HG03108 (cell line): ENCODE measurements around the gene GRIN2D.
A peak's percentile ranks its signal among the peaks of the same experiment; 100 is the strongest.

Experiments
- ATAC-seq: cut with Tn5 transposase; IDR thresholded peaks from one replicate; pipeline ENCODE4 v1.9.1; 2021; ENCODE audit warnings: moderate library complexity; ENCODE audit not compliant: unreplicated experiment

Gene GRIN2D

GRCh38 chr19:48397263-48398101 lies 4.0 kb downstream of the GRIN2D start:
- no peak for ATAC-seq

GRCh38 chr19:48398102-48398374 lies 4.6 kb downstream of the GRIN2D start:
- no peak for ATAC-seq

DNA sequence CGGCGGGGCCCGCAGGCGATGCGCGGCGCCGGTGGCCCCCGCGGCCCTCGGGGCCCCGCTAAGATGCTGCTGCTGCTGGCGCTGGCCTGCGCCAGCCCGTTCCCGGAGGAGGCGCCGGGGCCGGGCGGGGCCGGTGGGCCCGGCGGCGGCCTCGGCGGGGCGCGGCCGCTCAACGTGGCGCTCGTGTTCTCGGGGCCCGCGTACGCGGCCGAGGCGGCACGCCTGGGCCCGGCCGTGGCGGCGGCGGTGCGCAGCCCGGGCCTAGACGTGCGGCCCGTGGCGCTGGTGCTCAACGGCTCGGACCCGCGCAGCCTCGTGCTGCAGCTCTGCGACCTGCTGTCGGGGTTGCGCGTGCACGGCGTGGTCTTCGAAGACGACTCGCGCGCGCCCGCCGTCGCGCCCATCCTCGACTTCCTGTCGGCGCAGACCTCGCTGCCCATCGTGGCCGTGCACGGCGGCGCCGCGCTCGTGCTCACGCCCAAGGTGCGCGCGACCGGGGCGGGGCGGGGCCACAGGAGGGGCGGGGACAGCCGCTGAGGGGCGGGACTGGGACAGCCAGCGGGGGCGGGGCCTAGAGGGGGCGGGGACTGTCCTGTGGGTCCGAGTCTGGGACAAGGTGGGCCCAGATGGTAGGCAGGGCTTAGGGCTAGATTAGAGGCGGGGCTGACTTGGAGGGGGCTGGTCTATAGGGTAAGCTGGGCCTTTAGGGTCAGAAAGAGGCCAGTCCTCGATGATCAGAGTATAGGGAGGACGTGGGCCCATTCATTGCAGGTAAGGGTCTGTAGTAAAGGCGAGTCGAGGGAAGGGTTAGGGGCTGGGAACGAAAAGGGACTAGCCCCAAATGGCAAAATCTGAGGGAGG lies 5.1 kb downstream of the GRIN2D start:
- ATAC-seq: peak; percentile 49

DNA sequence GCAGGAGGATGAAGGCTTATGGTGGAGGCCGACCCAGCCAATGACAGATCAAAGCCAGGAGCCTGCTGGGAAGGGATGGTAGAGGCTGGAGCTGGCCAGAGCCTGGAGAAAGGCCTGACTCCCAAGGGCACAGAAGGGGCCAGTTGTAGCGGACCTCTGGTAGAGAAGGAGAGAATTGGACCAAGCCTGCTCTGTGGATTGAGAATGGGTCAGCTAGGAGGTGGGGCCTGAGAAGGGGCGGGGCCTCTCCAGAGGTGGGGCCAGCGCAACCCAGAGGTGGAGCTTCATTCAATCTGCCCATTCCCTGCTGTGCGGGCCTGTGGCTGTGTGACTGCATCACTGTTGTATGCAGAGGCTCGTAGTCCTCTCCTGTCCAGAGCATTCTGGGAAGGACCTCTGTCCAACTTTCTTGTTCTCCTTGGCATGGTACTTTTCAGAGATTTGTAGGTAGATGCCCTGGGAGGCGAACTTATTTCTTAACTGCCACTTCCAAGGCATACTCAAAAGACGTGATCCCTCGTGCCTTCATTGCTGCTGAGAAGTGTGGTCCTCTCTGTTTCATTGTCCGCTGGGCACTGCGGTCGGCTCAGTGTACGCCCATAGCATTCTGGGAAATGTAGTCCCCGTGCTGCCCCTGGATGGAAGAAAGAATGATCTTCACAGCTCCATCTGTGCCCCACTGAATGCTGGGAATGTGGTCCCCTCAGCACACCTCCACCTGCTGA lies 6.7 kb downstream of the GRIN2D start:
- no peak for ATAC-seq

DNA sequence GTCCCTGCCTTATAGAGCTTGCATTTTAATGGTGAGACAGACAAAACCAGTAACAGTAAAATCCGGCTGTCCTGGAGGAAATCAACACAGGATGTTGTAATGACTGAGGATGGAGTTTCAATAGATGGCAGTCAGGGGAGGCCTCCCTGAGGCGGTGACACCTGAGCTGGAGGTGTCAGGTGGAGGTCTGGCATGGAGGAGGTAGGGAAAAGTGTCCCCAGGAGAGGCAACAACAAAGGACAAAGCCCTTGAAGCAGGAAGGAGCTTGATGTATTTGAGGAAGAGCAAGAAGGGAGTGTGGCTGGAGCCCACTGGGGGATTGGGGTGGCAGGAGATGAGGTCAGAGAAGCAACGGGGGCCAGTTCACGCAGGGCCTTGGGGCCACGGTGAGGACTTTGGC lies 7.8 kb downstream of the GRIN2D start:
- ATAC-seq: no peak

- ATAC-seq: peak; percentile 47
Observed at GRCh38 chr19:48403606-48404005, 10.1 kb downstream of the GRIN2D start.

DNA sequence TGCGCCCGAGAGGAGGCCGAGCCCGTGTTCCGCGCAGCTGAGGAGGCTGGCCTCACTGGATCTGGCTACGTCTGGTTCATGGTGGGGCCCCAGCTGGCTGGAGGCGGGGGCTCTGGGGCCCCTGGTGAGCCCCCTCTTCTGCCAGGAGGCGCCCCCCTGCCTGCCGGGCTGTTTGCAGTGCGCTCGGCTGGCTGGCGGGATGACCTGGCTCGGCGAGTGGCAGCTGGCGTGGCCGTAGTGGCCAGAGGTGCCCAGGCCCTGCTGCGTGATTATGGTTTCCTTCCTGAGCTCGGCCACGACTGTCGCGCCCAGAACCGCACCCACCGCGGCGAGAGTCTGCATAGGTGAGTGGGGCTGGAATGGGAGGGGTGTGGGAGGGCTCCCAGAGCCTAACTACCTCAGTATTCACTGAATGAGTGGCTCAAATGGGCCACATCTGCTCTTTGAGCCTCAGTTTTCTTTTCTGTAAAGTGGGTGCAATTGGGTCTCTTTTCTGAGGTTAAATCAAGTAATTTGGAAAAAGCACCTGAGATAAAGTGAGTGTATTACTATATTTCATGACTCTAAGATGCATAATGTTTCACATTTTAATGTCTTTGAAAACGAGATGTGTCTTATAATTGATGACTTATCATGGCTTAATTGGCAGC lies 11.7 kb downstream of the GRIN2D start:
- no peak for ATAC-seq

DNA sequence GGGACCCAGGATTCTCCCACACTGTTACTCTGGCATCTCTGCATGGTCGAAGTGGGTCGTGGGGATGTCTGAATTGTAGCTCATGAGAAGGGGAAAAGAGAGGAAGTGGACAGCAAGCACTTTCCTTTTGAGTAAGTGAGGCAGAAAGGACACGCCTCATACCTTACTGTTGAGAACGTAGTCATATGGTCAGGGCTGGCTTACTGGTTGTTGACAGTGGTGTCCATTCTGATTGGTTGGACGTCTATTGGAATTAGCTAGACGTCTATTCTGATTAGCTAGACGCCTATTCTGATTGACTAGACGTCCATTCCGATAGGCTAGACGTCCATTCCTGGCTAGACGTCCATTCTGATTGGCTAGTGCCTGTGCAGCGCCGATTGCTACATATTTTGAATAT lies 12.4 kb downstream of the GRIN2D start:
- ATAC-seq: no peak

DNA sequence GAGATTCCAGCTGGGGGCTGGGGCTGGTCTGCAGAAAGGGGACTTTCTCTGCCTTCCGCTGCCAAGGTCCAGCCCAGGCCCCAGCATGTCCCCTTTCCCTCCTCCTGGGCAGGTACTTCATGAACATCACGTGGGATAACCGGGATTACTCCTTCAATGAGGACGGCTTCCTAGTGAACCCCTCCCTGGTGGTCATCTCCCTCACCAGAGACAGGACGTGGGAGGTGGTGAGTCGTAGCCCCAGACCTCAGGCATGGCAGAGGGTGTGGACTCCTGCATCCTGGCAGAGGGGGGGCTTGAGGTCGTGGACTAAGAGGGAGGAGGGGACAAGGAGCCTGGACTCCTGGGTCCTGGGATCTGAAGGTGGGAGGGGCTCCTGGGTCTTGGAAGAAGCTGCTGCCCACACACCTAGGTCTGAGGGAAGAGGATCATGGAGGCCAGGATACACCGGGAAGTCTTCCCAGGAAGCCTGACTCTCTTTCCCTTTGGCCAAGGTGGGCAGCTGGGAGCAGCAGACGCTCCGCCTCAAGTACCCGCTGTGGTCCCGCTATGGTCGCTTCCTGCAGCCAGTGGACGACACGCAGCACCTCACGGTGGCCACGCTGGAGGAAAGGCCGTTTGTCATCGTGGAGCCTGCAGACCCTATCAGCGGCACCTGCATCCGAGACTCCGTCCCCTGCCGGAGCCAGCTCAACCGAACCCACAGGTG lies 20.6 kb downstream of the GRIN2D start:
- ATAC-seq: no peak

- no peak for ATAC-seq
Observed at GRCh38 chr19:48415395-48415794, 21.9 kb downstream of the GRIN2D start.

- no peak for ATAC-seq
Observed at GRCh38 chr19:48415806-48416221, 22.3 kb downstream of the GRIN2D start.

GRCh38 chr19:48417421-48417820 lies 24.0 kb downstream of the GRIN2D start:
- no peak for ATAC-seq

- no peak for ATAC-seq
Observed at GRCh38 chr19:48418317-48419064, 25.0 kb downstream of the GRIN2D start.

GRCh38 chr19:48419158-48419920 lies 25.9 kb downstream of the GRIN2D start:
- ATAC-seq: peak; percentile 58

- no peak for ATAC-seq
Observed at GRCh38 chr19:48421548-48421947, 28.1 kb downstream of the GRIN2D start.

DNA sequence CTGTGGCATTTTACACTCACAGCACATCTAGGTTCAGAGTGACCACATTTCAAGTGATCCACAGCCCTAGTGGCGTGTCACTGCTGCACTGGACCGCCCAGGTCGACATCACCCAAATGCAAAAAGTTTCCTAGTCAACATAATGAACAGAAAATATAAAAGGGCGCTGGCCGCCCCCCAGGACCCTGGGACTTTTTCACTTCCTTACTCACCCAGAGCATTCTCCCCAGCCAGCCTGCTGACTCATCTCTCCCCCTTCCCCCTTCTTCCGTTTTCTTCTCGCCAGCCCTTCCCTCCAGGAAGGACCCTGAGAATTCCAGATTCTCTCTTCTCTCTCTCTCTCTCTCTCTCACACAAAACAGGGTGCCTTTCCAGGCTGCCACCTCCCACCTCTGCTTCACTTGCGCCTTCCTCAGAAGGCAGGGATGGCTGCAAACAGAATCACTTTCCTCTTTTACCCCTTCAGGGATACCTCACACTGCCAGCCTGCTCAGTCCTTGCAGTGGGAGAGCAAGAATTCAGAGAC lies 31.3 kb downstream of the GRIN2D start:
- no peak for ATAC-seq

DNA sequence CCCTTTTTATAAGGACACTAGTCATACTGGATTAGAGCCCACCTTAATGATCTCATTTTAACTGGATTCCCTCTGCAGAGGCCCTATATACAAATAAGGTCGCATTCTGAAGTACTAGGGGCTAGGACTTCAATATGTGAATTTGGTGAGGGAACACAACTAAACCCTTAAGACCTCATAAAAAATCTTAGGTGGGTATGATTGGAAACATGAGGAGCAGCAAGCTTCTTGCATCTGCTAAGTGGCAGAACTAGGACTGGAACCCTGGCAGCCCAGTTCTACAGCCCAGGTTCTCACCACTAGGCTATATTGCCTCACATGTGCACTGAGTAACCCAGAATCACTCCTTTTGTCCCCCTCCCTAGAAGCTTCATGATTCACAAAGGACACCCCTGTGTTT lies 35.2 kb downstream of the GRIN2D start:
- ATAC-seq: no peak

DNA sequence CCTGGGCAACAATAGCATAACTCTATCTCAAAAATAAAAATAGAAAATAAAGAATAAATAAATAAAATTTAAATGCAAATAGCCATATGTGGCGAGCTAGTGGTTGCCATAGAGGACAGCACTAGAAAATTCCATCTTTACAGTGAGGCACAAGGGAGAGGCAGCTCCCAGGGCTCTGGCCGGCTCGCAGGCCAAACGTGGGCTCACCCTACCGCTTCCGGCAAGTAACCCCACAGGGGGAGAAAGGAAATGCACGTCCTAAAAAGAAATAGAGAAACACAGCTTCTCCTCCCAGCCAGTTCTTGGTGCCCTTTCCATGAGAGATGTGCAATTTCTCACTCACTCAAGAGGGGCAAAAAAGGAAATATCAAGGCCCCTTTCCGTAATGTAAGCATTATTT lies 39.9 kb downstream of the GRIN2D start:
- no peak for ATAC-seq

DNA sequence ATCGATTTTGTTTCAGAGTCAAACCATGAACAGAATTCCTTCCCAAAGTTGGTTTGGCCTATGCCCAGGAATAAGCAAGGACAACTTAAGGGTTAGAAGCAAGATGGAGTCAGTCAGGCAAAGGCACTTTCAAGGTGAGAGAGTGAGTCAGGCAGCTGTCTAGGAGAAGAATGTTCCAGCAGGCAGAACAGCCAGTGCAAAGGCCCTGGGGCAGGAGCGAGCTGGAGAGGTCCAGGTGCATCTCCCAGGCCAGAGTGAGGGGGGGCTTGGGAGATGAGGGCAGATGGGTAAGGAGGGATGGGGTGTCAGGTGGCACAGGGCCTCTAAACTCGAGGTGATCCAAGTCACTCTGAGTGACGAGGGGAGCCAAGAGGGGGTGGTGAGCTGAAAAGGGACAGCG lies 43.1 kb downstream of the GRIN2D start:
- no peak for ATAC-seq
